ENCODE data around the gene TMEM150C.

The TMEM150C gene

DNA sequence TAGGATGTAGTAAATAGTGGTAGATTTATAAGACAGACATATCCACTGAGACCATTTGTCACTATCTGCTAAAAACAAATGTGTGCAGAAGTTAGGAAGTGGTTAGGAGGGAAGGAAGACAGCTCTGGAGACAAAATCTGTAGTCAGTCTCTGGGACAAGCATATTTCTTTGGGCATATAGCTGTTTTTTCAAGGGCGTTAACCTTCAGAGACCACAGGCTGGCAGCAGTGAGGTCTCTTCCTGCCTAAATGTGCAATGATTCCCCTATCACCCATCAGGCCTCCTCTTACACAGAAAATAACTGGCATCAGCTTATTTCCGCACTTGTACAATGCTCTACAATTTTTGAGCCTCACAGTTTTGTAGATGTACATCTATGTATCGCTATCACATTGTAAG, 6.5 kb downstream of the TMEM150C start:
- TF ChIP-seq FOXP2 (optimal IDR thresholded peaks at IDR 0.05; ENCODE audit: borderline replicate concordance, extremely low read depth, extremely low read length, insufficient read depth) (no peak), TAF1 (IDR thresholded peaks at IDR 0.05; ENCODE audit: borderline replicate concordance, insufficient read depth, low read length) (no peak)
- TF ChIP-seq, protein P1, sequence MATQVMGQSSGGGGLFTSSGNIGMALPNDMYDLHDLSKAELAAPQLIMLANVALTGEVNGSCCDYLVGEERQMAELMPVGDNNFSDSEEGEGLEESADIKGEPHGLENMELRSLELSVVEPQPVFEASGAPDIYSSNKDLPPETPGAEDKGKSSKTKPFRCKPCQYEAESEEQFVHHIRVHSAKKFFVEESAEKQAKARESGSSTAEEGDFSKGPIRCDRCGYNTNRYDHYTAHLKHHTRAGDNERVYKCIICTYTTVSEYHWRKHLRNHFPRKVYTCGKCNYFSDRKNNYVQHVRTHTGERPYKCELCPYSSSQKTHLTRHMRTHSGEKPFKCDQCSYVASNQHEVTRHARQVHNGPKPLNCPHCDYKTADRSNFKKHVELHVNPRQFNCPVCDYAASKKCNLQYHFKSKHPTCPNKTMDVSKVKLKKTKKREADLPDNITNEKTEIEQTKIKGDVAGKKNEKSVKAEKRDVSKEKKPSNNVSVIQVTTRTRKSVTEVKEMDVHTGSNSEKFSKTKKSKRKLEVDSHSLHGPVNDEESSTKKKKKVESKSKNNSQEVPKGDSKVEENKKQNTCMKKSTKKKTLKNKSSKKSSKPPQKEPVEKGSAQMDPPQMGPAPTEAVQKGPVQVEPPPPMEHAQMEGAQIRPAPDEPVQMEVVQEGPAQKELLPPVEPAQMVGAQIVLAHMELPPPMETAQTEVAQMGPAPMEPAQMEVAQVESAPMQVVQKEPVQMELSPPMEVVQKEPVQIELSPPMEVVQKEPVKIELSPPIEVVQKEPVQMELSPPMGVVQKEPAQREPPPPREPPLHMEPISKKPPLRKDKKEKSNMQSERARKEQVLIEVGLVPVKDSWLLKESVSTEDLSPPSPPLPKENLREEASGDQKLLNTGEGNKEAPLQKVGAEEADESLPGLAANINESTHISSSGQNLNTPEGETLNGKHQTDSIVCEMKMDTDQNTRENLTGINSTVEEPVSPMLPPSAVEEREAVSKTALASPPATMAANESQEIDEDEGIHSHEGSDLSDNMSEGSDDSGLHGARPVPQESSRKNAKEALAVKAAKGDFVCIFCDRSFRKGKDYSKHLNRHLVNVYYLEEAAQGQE (IDR thresholded peaks at IDR 0.05; ENCODE audit: insufficient read depth in 1 of 2, low read depth in 2 of 2, low read length in 2 of 2): no peak

DNA sequence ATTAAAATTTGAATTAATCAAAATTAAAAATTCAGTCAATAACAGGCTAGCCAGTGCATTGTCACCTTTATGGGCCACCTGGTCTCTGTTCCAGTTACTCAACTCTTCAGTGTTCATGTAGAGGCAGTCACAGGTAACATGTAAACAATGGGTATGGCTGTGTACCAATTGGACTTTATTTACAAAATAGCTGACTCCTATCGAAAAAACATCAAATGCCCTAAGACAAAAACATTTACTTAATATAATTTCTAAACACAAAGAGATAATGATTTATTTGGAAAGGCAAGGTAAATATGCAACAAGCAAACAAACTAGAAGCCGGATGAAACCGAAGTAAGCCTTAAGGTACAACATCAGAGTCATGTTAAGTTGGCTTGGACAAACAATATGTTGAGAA, 8.8 kb downstream of the TMEM150C start:
- no peak for TF ChIP-seq POLR2AphosphoS5 (IDR thresholded peaks at IDR 0.05; ENCODE audit: low read depth, low read length)
- TF ChIP-seq, protein P1 (IDR thresholded peaks at IDR 0.05; ENCODE audit: insufficient read depth in 1 of 2, low read depth in 2 of 2, low read length in 2 of 2): no peak
- TF ChIP-seq FOXP2 (optimal IDR thresholded peaks at IDR 0.05; ENCODE audit: borderline replicate concordance, extremely low read depth, extremely low read length, insufficient read depth): no peak
- TF ChIP-seq SIN3A (IDR thresholded peaks at IDR 0.05; ENCODE audit: borderline replicate concordance, insufficient read depth, low read length): no peak
- TF ChIP-seq TAF1 (IDR thresholded peaks at IDR 0.05; ENCODE audit: borderline replicate concordance, insufficient read depth, low read length): no peak

DNA sequence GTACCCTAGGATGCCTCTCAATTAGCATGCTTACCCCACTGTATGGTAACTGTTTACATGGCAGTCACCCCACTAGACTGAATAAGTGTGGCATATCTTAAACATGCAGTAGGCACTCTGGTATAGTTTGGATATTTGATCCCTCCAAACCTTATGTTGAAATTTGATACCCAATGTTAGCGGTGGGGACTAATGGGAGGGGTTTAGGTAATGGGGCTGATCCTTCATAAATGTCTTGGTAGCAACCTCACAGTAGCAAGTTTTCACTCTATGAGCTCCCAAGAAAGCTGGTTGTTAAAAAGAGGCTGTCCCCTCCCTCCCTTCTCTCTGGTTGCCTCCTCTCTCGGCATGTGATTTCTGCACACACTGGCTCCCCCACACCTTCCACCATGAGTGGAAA, 10.1 kb downstream of the TMEM150C start:
- no peak for TF ChIP-seq TAF1 (IDR thresholded peaks at IDR 0.05; ENCODE audit: borderline replicate concordance, insufficient read depth, low read length)
- TF ChIP-seq FOXP2 (optimal IDR thresholded peaks at IDR 0.05; ENCODE audit: borderline replicate concordance, extremely low read depth, extremely low read length, insufficient read depth): no peak
- TF ChIP-seq SIN3A (IDR thresholded peaks at IDR 0.05; ENCODE audit: borderline replicate concordance, insufficient read depth, low read length): no peak
- TF ChIP-seq POLR2AphosphoS5 (IDR thresholded peaks at IDR 0.05; ENCODE audit: low read depth, low read length): no peak
- TF ChIP-seq, protein P1 (IDR thresholded peaks at IDR 0.05; ENCODE audit: insufficient read depth in 1 of 2, low read depth in 2 of 2, low read length in 2 of 2): no peak

DNA sequence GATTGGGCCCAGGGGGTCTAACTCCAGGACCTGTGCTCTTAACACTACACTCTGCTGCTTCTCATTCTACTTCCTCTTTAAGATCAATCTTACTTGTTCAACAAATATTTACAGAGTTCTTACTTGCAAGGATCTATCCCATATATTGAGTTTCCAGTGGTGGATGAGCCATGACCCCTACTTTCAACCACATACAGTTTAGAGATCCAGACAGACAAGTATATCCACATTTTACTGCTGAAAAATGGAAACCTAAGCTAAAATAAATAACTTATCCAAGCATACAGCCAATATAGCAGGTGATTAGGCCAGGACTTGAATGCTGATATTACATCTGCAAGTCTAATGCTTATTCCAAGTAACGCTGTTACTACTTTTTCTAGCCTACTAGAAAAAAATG, 18.7 kb downstream of the TMEM150C start:
- TF ChIP-seq TAF1 (IDR thresholded peaks at IDR 0.05; ENCODE audit: borderline replicate concordance, insufficient read depth, low read length) (no peak), FOXP2 (optimal IDR thresholded peaks at IDR 0.05; ENCODE audit: borderline replicate concordance, extremely low read depth, extremely low read length, insufficient read depth) (no peak), SIN3A (IDR thresholded peaks at IDR 0.05; ENCODE audit: borderline replicate concordance, insufficient read depth, low read length) (no peak), POLR2AphosphoS5 (IDR thresholded peaks at IDR 0.05; ENCODE audit: low read depth, low read length) (no peak)
- TF ChIP-seq, protein P1 (IDR thresholded peaks at IDR 0.05; ENCODE audit: insufficient read depth in 1 of 2, low read depth in 2 of 2, low read length in 2 of 2): no peak

DNA sequence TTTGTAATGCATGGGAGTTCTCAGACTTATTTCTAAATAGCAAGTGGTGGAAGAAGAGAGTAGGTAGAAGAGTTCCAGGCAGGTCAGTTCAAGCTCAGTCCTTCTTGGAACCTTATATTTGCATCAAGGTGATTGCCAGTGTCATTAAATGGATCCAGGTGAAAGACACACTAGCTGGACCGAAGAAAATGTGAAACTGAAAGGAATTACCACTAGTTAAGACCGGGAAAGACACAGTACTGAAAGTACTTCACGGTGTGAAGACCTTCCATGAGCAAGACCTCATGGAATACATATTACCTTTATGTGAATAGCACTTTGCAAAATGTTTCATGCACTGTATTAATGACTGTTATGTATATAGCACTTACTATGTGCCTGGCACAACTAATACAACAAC, 19.1 kb downstream of the TMEM150C start:
- TF ChIP-seq SIN3A (IDR thresholded peaks at IDR 0.05; ENCODE audit: borderline replicate concordance, insufficient read depth, low read length) (no peak), FOXP2 (optimal IDR thresholded peaks at IDR 0.05; ENCODE audit: borderline replicate concordance, extremely low read depth, extremely low read length, insufficient read depth) (no peak), TAF1 (IDR thresholded peaks at IDR 0.05; ENCODE audit: borderline replicate concordance, insufficient read depth, low read length) (no peak), POLR2AphosphoS5 (IDR thresholded peaks at IDR 0.05; ENCODE audit: low read depth, low read length) (no peak)
- TF ChIP-seq, protein P1 (IDR thresholded peaks at IDR 0.05; ENCODE audit: insufficient read depth in 1 of 2, low read depth in 2 of 2, low read length in 2 of 2): no peak
